Mucosa of descending colon (tissue), 3 donors: ENCODE measurements around the gene MEG3. TPM values are rescaled to one million over a fixed set of nuclear protein-coding genes. Genes with fewer than 3 reads are reported as not detected.

Experiments used
- ATAC-seq: fragments of 200-7000 bp; cut with Tn5 transposase; one replicate; pipeline ENCODE4 v1.9.1; 2020; ENCODE audit warnings: mild to moderate bottlenecking, moderate library complexity
- DNase-seq, 3 donors: peaks; one replicate each; pipeline ENCODE4 v3.0.0-alpha.2; 2020
- H3K36me3 ChIP-seq: fragments of 200-600 bp; one replicate; pipeline ENCODE4 v1.8.0; 2021; ENCODE audit warnings: low read depth, mild to moderate bottlenecking
- H3K4me1 ChIP-seq: fragments of 200-600 bp; one replicate; pipeline ENCODE4 v1.8.0; 2021; ENCODE audit warnings: low read depth, mild to moderate bottlenecking
- H3K4me3 ChIP-seq: fragments of 200-600 bp; one replicate; pipeline ENCODE4 v1.8.0; 2021; ENCODE audit warnings: mild to moderate bottlenecking
- H3K9me3 ChIP-seq: fragments of 200-600 bp; one replicate; pipeline ENCODE4 v1.8.0; 2021; ENCODE audit warnings: mild to moderate bottlenecking
- intact Hi-C, 2 donors: fragments of 100-400 bp; cut with DNase I in 1 of 2; cut with micrococcal nuclease in 1 of 2; formaldehyde crosslinking; loops; one replicate each; pipeline versions ENCODE4 v1.11.0 to v1.11.1; 2022; cut with DNase I, micrococcal nuclease
- total RNA-seq, 3 donors: library from RNA; stranded (reverse); fragmentation: NEBNext Ultra II Directional in 2 of 3; extraction: Animal tissue kit (Norgen Biotek cat#: 25700) in 2 of 3; gene quantifications; one replicate each; pipeline versions ENCODE4 v1.2.1 to v1.2.4, GENCODE V29; 2021 to 2023
- TF ChIP-seq, protein P1 (sequence below): fragments of 200-600 bp; IDR thresholded peaks from one replicate; pipeline ENCODE4 v1.8.0; 2022; ENCODE audit warnings: antibody characterized with exemption, mild to moderate bottlenecking
- donor health status: DM: no; HTN: no; CAD: no; lungs with moderate emphysema.
- donor health status: DM: no; HTN: no; CAD: no.
- donor health status: DM: no; HTN: yes; CAD: no.

Gene MEG3
- total RNA-seq, 3 donors from 2014 or later: 13.8 to 32.2 (median 16.4) TPM

- ATAC-seq: no peak
- no peak overlapping the region for H3K4me3 ChIP-seq
- intact Hi-C loops: no loop called here
These were observed 43.2 kb upstream of the MEG3 start for GRCh38 chr14:100782516-100783320.

DNA sequence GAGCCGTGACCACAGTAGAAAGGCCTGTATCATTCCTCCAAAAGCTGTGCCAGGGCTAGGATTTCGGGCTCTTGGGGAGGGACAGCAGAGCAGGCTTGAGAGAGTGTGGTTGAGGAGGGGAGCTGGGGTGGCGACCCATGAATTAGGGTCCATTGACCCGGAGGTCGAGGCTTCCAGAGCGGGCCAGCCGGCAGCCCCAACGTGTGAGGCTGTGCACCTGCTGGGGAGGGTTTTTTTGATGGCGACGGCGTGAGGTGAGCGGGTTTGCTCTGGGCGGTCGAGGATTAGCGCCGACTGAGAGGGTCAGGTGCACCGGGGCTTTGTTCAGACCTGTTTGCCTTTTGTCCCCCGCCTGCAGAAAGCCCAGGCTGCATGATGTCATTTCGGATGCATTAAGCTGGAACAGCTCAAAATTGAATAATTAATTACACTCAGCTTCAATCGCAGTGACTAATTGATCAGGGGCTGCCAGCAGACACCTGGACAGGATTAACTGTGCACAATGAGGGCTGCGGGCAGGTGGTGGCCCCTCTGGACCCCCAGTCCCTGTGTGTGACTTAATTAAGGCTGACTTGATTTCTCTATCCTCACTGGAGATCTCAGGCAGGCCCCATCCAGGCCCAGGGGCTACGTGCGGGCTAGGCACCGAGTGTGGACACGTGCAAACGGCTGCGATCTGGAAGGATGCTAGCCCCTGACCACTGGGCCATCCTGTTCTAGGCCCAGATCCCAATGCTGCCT, 42.1 kb upstream of the MEG3 start:
- intact Hi-C loops: no loop called here
- no peak for DNase-seq
- ATAC-seq: no peak
- no peaks in the 10 kb centered on the region for H3K36me3 ChIP-seq
- no peaks in the 10 kb centered on the region for H3K9me3 ChIP-seq
- TF ChIP-seq, protein P1, sequence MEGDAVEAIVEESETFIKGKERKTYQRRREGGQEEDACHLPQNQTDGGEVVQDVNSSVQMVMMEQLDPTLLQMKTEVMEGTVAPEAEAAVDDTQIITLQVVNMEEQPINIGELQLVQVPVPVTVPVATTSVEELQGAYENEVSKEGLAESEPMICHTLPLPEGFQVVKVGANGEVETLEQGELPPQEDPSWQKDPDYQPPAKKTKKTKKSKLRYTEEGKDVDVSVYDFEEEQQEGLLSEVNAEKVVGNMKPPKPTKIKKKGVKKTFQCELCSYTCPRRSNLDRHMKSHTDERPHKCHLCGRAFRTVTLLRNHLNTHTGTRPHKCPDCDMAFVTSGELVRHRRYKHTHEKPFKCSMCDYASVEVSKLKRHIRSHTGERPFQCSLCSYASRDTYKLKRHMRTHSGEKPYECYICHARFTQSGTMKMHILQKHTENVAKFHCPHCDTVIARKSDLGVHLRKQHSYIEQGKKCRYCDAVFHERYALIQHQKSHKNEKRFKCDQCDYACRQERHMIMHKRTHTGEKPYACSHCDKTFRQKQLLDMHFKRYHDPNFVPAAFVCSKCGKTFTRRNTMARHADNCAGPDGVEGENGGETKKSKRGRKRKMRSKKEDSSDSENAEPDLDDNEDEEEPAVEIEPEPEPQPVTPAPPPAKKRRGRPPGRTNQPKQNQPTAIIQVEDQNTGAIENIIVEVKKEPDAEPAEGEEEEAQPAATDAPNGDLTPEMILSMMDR: no peak
- no peaks in the 10 kb centered on the region for H3K4me1 ChIP-seq
- H3K4me3 ChIP-seq: no peak overlapping the region

More at GRCh38 chr14:100782516-100783320, 43.2 kb upstream of the MEG3 start:
- DNase-seq: no peak
- Histone ChIP-seq H3K4me1 (no peaks in the 10 kb centered on the region), H3K9me3 (no peaks in the 10 kb centered on the region), H3K36me3 (no peaks in the 10 kb centered on the region)
- TF ChIP-seq, protein P1: no peak

GRCh38 chr14:100784523-100785337, 41.2 kb upstream of the MEG3 start:
- ATAC-seq: no peak
- DNase-seq: no peak
- Histone ChIP-seq H3K4me1 (no peaks in the 10 kb centered on the region), H3K4me3 (no peak overlapping the region), H3K9me3 (no peaks in the 10 kb centered on the region), H3K36me3 (no peaks in the 10 kb centered on the region)
- TF ChIP-seq, protein P1: no peak
- intact Hi-C loops: no loop called here

DNA sequence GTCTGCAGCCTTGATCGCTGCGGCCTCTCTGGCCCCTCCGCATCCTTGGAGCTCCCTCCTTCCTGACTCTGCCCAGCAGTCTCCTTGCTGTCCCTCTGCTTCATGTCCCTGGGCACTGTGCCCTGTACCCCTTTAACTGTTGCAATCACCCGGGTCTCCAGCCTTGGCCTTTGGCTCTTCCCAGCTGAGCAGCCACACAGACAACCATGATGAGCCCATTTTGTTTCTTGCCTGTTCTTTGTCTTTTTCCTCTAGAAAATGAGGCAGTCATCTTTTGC, 40.6 kb upstream of the MEG3 start:
- no peaks in the 10 kb centered on the region for H3K4me1 ChIP-seq
- intact Hi-C loops: no loop called here
- DNase-seq (no peak), ATAC-seq (no peak)
- no peaks in the 10 kb centered on the region for H3K9me3 ChIP-seq
- no peak overlapping the region for H3K4me3 ChIP-seq
- H3K36me3 ChIP-seq: no peaks in the 10 kb centered on the region
- TF ChIP-seq, protein P1: no peak

DNA sequence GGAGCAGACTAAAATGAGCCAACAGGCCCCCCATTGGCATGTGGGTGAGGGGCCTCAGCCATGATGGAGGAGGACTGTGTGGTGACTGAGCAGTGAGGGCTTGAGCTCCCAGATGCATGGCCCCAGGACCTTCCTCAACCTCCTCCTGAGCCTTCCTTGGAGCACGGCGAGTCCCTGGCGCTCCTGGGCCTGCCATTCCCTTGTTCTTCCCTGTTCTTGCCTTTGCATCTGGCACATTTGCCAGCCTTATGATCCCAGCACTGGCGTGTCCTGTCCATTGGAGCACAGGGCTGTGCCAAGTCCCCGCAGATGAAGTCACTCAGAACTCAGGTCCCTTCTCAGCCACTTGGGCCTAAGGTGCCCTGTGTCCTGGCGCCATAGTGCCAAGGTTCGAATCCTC, 40.3 kb upstream of the MEG3 start:
- Histone ChIP-seq H3K4me1 (no peaks in the 10 kb centered on the region), H3K9me3 (no peaks in the 10 kb centered on the region), H3K36me3 (no peaks in the 10 kb centered on the region), H3K4me3 (no peak overlapping the region)
- intact Hi-C loops: no loop called here
- no peak for DNase-seq
- ATAC-seq: no peak
- TF ChIP-seq, protein P1: no peak
